Ovary (tissue), 9 donors: ENCODE data around the gene CST4. TPM values are rescaled to one million over a fixed set of nuclear protein-coding genes. Genes with fewer than 3 reads are reported as not detected.

Source experiments
- DNase-seq, 5 donors: peaks; one replicate each; pipeline ENCODE4 v3.0.0-alpha.2; 2019 to 2020
- H3K27ac ChIP-seq, 2 donors: fragments of 200-600 bp; one replicate each; pipeline versions ENCODE4 v1.5.1 to v1.8.0; 2019 to 2022
- H3K27me3 ChIP-seq: fragments of 200-600 bp; one replicate; pipeline ENCODE4 v1.8.0; 2022
- H3K36me3 ChIP-seq: fragments of 200-600 bp; sonication (generic); one replicate; pipeline ENCODE4 v1.5.1; 2019
- H3K4me1 ChIP-seq: one replicate; pipeline ENCODE4 v1.8.1; 2013; ENCODE audit warnings: mild to moderate bottlenecking, moderate library complexity; ENCODE audit not compliant: insufficient read depth
- H3K4me3 ChIP-seq: fragments of 200-600 bp; sonication (generic); one replicate; pipeline ENCODE4 v1.5.1; 2017
- H3K9me3 ChIP-seq, 2 donors: fragments of 200-600 bp in 1 of 2; sonication (generic) in 1 of 2; one replicate each; pipeline versions ENCODE4 v1.5.1 to v1.8.1; 2013 to 2019; ENCODE audit warnings: mild to moderate bottlenecking in 1 of 2, moderate library complexity in 1 of 2
- EP300 ChIP-seq: sonication (generic); formaldehyde crosslinking; IDR thresholded peaks from one replicate; pipeline ENCODE4 v1.6.1; 2017; ENCODE audit warnings: antibody characterized with exemption
- POLR2A ChIP-seq: fragments of 450-650 bp; IDR thresholded peaks from one replicate; pipeline ENCODE4 v1.6.1; 2017; ENCODE audit warnings: antibody characterized with exemption, mild to moderate bottlenecking, moderate library complexity
- WGBS, 3 donors: extraction: QIAGEN DNeasy Blood & Tissue Kit in 1 of 3; methylation state at CpG; one replicate each; pipeline versions ENCODE4 v1.1.5 to v1.1.7; 2013 to 2017; 5-methylcytosine and 5-hydroxymethylcytosine counted together
- intact Hi-C, 4 donors: fragments of 100-400 bp; cut with DNase I; formaldehyde crosslinking; loops; one replicate each; pipeline versions ENCODE4 v1.11.0 to v1.15.1; 2022 to 2023
- polyA plus RNA-seq, 2 donors: library from polyadenylated mRNA; stranded (reverse); fragments of 200-250 nt in 1 of 2; fragments of 350-450 nt in 1 of 2; fragmentation: Illumina TruSeq in 1 of 2; extraction: RNeasy Lipid Tissue Mini Kit (QIAGEN cat#74804) in 1 of 2; gene quantifications; one replicate each; pipeline ENCODE4 v1.2.3, GENCODE V29; 2013 to 2014
- total RNA-seq, 7 donors: library from RNA; depleted of rRNA in 2 of 7; stranded (reverse); fragments of >200 nt in 2 of 7; fragmentation: NEBNext Ultra II Directional in 3 of 7; extraction: Animal tissue kit (Norgen Biotek cat#: 25700) in 3 of 7; gene quantifications; one replicate each; pipeline versions ENCODE4 v1.1.0 to v1.2.4, GENCODE V29; 2016 to 2023
- TF ChIP-seq, protein P1 (sequence below), 3 donors: fragments of 450-650 bp in 2 of 3; fragments of 200-600 bp in 1 of 3; IDR thresholded peaks; one replicate each; pipeline versions ENCODE4 v1.5.1 to v1.8.0; 2016 to 2022; ENCODE audit warnings: antibody characterized with exemption in 3 of 3, mild to moderate bottlenecking in 1 of 3
- donor health status: DM: no; HTN: no; CAD: no; lungs with moderate emphysema.
- donor health status: DM: no; HTN: no; CAD: no.
- donor health status: Bipolar disorder and iron deficiency.
- donor health status: DM: yes; HTN: yes; CAD: no.
- donor health status: DM: no; HTN: no; CAD: no.
- donor health status: DM: yes; HTN: yes; CAD: no.

Gene CST4
- total and polyA plus RNA-seq, 9 donors, result not detected

DNA sequence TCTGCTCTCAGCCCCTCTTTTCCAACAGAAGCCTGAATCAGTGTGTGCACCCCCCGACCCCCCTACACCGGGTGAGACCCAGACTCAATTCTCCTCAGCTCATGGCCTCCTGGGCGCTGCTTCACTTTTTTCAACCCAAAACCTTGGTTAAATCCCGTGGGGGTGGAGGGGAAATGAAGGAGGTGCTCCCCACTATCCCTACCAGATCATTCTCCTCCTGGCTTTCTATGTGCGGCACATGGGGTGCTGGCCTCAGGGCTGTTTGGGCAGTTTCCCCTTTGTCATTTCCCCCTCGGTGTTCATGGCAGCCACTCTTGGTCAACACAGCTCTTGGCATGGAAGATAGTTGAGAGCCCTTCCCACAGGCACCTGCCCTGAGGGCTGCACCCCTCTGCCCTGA is 4.6 kb downstream of the CST4 start:
- DNase-seq, result no peak
- Histone ChIP-seq H3K4me3 (no peak overlapping the region), H3K4me1 (peaks cover 2% of the 10 kb centered on the region), H3K9me3 (no peaks in the 10 kb centered on the region), H3K36me3 (no peaks in the 10 kb centered on the region), H3K27ac (no peak overlapping the region), H3K27me3 (no peaks in the 10 kb centered on the region)
- WGBS, 3 donors, result 77 to 87% (median 84%) methylated on average over 6 of the region's 6 CpGs
- intact Hi-C loops, result no loop called here
- TF ChIP-seq EP300 (no peak), POLR2A (no peak)
- TF ChIP-seq, protein P1, sequence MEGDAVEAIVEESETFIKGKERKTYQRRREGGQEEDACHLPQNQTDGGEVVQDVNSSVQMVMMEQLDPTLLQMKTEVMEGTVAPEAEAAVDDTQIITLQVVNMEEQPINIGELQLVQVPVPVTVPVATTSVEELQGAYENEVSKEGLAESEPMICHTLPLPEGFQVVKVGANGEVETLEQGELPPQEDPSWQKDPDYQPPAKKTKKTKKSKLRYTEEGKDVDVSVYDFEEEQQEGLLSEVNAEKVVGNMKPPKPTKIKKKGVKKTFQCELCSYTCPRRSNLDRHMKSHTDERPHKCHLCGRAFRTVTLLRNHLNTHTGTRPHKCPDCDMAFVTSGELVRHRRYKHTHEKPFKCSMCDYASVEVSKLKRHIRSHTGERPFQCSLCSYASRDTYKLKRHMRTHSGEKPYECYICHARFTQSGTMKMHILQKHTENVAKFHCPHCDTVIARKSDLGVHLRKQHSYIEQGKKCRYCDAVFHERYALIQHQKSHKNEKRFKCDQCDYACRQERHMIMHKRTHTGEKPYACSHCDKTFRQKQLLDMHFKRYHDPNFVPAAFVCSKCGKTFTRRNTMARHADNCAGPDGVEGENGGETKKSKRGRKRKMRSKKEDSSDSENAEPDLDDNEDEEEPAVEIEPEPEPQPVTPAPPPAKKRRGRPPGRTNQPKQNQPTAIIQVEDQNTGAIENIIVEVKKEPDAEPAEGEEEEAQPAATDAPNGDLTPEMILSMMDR (IDR thresholded peaks at IDR 0.05), result no peak

DNA sequence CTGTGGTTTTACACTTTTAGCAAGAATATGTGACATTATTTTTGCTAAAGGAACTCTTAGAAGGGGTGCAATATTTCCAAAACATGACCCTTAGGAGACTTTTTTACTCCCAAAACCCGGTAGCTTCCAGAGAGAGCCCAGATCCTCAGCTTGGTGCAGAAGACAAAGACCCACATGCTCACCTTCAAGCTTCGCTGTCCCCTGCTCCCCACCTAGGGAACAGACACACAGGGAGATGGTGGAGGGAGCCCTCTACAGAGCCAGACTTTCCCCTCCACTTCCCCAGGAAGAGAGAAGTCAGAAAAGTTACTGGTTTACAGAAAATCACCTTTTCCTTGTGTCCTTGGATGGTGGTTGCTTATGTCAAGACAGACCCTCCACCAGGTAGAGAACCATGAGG is 5.0 kb downstream of the CST4 start:
- DNase-seq, result no peak
- TF ChIP-seq, protein P1 (IDR thresholded peaks at IDR 0.05), result no peak
- TF ChIP-seq POLR2A (no peak), EP300 (no peak)
- intact Hi-C loops, result no loop called here
- Histone ChIP-seq H3K36me3 (no peaks in the 10 kb centered on the region), H3K4me1 (peaks cover 2% of the 10 kb centered on the region), H3K4me3 (no peak overlapping the region), H3K27ac (no peak overlapping the region), H3K27me3 (no peaks in the 10 kb centered on the region), H3K9me3 (no peaks in the 10 kb centered on the region)
- WGBS, 3 donors, result 69 to 87% (median 81%) methylated on average over 2 of the region's 2 CpGs

DNA sequence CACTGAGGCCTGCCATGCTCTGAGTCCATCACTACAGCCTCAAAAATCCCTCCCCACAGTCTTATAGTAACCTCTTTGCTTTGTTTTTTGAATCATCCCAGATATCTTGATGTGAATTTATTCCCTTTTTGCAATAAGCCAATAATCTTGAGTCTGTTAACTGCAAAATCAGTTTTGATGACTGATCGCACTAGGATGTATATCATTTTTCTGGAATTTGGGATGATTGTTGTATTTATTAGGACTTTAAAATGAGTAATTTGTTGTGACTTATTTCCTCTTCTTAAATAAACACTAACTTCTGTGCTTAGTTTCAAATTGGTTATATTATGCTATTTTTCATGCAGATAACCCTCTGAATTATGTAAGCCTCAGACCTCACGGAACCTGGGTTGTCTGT is 5.6 kb downstream of the CST4 start:
- no peak overlapping the region for H3K4me3 ChIP-seq
- H3K4me1 ChIP-seq, result peaks cover 2% of the 10 kb centered on the region
- WGBS, 3 donors, result 61 to 90% (median 71%) methylated on average over 2 of the region's 2 CpGs
- no peak for DNase-seq
- intact Hi-C loops, result no loop called here
- no peak overlapping the region for H3K27ac ChIP-seq
- no peaks in the 10 kb centered on the region for H3K9me3 ChIP-seq
- H3K27me3 ChIP-seq, result no peaks in the 10 kb centered on the region
- H3K36me3 ChIP-seq, result no peaks in the 10 kb centered on the region
- TF ChIP-seq, protein P1 (IDR thresholded peaks at IDR 0.05), result no peak
- TF ChIP-seq EP300 (no peak), POLR2A (no peak)

DNA sequence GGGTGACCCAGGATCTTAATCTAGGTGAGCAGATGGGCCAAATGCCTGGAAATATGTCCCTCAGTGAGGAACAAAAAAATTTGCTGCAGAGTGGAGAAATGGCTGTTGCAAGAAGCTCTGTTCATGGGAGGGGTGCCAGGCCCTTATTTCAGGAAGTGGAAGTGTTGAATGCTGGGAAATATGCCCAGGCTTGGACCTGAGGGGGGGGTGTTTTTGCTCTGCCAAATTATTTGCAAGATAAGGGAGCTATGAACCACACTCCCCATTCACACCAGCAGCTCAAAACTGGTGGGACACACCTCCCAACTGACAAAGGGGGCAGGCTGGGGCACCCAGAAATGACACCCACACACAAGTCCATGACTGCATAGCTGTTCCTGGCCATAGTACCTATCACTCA is 8.7 kb downstream of the CST4 start:
- TF ChIP-seq EP300 (no peak), POLR2A (no peak)
- TF ChIP-seq, protein P1 (IDR thresholded peaks at IDR 0.05), result no peak
- Histone ChIP-seq H3K9me3 (no peaks in the 10 kb centered on the region), H3K27ac (no peak overlapping the region), H3K36me3 (no peaks in the 10 kb centered on the region), H3K4me3 (no peak overlapping the region), H3K27me3 (no peaks in the 10 kb centered on the region), H3K4me1 (peaks cover 2% of the 10 kb centered on the region)
- intact Hi-C loops, result no loop called here
- DNase-seq, result no peak
